ENCODE measurements around the gene GOPC.

DNA sequence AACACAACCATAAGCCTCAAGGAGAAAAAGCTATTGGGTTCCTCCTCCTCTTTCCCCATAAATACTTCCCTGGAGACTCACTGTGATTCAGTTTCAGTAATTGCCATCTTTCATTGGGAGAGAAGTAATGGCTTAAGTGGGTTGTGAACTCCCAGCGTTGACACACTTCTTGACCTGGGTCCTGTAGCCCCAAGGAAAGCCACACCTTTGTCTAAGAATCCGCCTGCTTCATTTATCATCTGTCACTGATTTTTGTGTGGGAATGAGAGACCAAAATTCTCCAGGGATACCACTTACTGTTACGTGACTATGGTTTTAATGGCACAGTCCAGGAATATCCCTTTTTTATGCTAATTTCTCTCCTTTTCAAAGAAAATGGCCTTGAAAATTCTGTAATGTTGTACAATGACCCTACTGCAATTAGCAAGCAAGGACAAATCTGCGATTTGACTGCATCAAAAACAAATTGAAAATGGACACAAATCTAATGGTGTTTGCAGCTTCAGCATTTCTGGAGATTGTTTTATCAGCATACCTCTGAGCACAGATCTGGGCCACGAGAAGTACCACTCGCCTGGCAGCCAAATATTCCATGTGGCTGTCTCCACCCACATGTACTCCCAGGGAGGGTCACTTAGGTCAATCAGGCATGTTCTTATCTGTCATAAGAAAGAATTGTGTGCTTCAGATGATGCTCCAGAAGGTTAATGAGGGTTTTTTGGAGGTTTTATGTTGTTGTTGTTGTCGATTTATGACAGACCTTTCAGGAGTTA lies 90.1 kb downstream of the GOPC start:
- TF ChIP-seq POLR2AphosphoS5 (IDR thresholded peaks at IDR 0.05): no peak
- TF ChIP-seq, protein P1, sequence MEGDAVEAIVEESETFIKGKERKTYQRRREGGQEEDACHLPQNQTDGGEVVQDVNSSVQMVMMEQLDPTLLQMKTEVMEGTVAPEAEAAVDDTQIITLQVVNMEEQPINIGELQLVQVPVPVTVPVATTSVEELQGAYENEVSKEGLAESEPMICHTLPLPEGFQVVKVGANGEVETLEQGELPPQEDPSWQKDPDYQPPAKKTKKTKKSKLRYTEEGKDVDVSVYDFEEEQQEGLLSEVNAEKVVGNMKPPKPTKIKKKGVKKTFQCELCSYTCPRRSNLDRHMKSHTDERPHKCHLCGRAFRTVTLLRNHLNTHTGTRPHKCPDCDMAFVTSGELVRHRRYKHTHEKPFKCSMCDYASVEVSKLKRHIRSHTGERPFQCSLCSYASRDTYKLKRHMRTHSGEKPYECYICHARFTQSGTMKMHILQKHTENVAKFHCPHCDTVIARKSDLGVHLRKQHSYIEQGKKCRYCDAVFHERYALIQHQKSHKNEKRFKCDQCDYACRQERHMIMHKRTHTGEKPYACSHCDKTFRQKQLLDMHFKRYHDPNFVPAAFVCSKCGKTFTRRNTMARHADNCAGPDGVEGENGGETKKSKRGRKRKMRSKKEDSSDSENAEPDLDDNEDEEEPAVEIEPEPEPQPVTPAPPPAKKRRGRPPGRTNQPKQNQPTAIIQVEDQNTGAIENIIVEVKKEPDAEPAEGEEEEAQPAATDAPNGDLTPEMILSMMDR (IDR thresholded peaks at IDR 0.05): no peak
- TF ChIP-seq POLR2A (IDR thresholded peaks at IDR 0.05): no peak

Measured in breast epithelium (tissue), 3 donors.